CD4-positive, alpha-beta T cell (primary cell): ENCODE data around the gene TRMT61A. TPM values are rescaled to one million over a fixed set of nuclear protein-coding genes. Genes with fewer than 3 reads are reported as not detected.

Experiments
- ATAC-seq: fragments of 200-7000 bp; cut with Tn5 transposase; one replicate; pipeline ENCODE4 v1.10.0; 2022; ENCODE audit warnings: mild to moderate bottlenecking; ENCODE audit not compliant: poor library complexity
- CTCF ChIA-PET: fragments of 350-600 bp; sonication (Branson Sonifier 250); formaldehyde crosslinking; loops from one replicate; lab custom pipeline; 2021; ENCODE audit warnings: antibody characterized with exemption, inconsistent platforms; lab: Charles Lee
- POLR2A ChIA-PET: fragments of 350-600 bp; sonication (Branson Sonifier 250); formaldehyde crosslinking; loops from one replicate; lab custom pipeline; 2021; ENCODE audit warnings: antibody characterized with exemption, inconsistent platforms; lab: Charles Lee
- DNase-seq, 14 experiments: peaks; one replicate each; pipeline ENCODE4 v3.0.0-alpha.2; 2013 to 2020; ENCODE audit warnings: mixed read lengths in 2 of 14
- H3K27ac ChIP-seq, 2 donors: one replicate each; pipeline versions ENCODE4 v1.5.1 to v1.7.0; 2013; ENCODE audit warnings: low read length in 2 of 2, low read depth in 1 of 2, mild to moderate bottlenecking in 1 of 2
- H3K27me3 ChIP-seq, 2 experiments: 1 replicate in 1 of 2; 2 replicates in 1 of 2; pipeline versions ENCODE4 v1.6.1 to v1.7.0; 2013; ENCODE audit warnings: low read length in 2 of 2, control low read depth in 1 of 2, mild to moderate bottlenecking in 1 of 2, moderate library complexity in 1 of 2; ENCODE audit not compliant: insufficient read depth in 2 of 2, control insufficient read depth in 1 of 2
- H3K36me3 ChIP-seq: one replicate; pipeline ENCODE4 v1.6.1; 2013; ENCODE audit warnings: low read length, control low read depth; ENCODE audit not compliant: insufficient read depth
- H3K4me1 ChIP-seq: one replicate; pipeline ENCODE4 v1.6.1; 2013; ENCODE audit warnings: low read length, control low read depth; ENCODE audit not compliant: insufficient read depth
- H3K4me3 ChIP-seq: one replicate; pipeline ENCODE4 v1.5.1; 2013; ENCODE audit warnings: mild to moderate bottlenecking, low read length, moderate library complexity
- H3K9me3 ChIP-seq, 2 experiments: 1 replicate in 1 of 2; 2 replicates in 1 of 2; pipeline versions ENCODE4 v1.6.1 to v1.7.0; 2013; ENCODE audit warnings: low read length in 2 of 2, mild to moderate bottlenecking in 2 of 2, control low read depth in 1 of 2, moderate library complexity in 1 of 2; ENCODE audit not compliant: control insufficient read depth in 1 of 2, insufficient read depth in 1 of 2
- H3K27ac Mint-ChIP-seq: one replicate; pipeline ENCODE4 v1.8.0; 2020; ENCODE audit warnings: mixed read lengths
- H3K27me3 Mint-ChIP-seq: one replicate; pipeline ENCODE4 v1.8.0; 2021; ENCODE audit warnings: mixed read lengths
- H3K36me3 Mint-ChIP-seq: one replicate; pipeline ENCODE4 v1.8.0; 2021; ENCODE audit warnings: low read depth, mixed read lengths
- H3K4me1 Mint-ChIP-seq: one replicate; pipeline ENCODE4 v1.8.0; 2021; ENCODE audit warnings: low read depth, mixed read lengths
- H3K4me3 Mint-ChIP-seq: one replicate; pipeline ENCODE4 v1.8.0; 2020; ENCODE audit warnings: mild to moderate bottlenecking, mixed read lengths
- H3K9me3 Mint-ChIP-seq: one replicate; pipeline ENCODE4 v1.8.0; 2020; ENCODE audit warnings: mixed read lengths
- CTCF ChIP-seq: fragments of 200-600 bp; IDR thresholded peaks from one replicate; pipeline ENCODE4 v1.8.0; 2022; ENCODE audit warnings: antibody characterized with exemption, mild to moderate bottlenecking
- intact Hi-C, 2 experiments: fragments of 100-400 bp; cut with DNase I in 1 of 2; cut with micrococcal nuclease in 1 of 2; formaldehyde crosslinking; loops; one replicate each; pipeline versions ENCODE4 v1.15.1 to v1.9.0; 2023 to 2025; cut with DNase I, micrococcal nuclease
- total RNA-seq, 174 experiments: library from RNA in 2 of 174; stranded (reverse) in 2 of 174; gene quantifications; one replicate each; pipeline ENCODE4 v1.2.3 and lab custom pipeline; 2021 to 2026

TRMT61A gene
- total RNA-seq, 2 experiments from 2014 or later = 9.2 to 9.8 TPM

DNA sequence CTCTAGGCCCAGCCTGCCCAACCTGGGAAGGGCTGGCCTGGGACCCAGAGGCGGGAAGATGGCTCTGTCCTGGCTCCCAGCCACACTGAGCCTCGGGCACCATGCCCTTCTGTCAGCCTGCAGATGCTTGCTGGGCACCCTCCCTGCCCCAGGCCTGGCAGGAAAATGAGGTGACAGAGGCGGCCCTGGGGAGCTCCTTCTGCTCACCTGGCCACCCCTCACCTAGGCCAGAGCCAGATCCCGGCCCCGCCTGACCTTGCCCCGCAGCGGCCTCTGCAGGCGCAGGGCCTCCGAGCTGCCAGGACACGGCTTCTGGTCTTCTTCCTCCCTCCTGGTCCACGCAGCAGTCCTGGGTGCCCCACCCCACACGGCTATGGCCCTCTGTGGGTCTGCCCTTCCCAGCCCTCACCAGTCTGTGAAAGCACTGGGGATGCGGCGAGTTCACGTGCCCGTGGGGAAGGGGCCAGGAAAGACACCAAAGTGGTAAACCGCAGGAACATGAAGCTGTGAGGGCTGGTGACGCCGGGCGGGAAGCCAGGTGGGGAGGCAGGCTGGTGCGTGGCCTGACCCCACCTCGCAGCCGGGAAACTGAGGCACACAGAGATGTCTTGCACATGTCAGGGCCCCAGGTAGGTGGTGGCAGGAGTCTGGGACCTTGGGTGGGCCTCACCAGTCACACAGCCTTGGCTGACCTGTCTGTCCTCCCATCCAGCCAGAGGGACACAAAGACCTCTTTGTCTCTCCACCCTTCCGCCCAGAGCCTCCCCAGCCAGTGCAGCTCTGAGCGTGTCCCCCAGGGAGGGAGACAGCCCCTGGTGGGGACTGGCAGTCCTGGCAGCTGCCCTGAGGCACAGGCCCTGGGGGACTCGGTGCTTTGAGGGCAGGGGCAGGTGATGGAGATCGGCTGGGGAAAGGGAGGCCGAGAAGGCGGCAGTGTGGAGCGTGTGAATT is 20.6 kb downstream of the TRMT61A start:
- Histone ChIP-seq H3K36me3 (peaks cover under 1% of the 10 kb centered on the region), H3K27me3 (no peaks in the 10 kb centered on the region), H3K9me3 (no peaks in the 10 kb centered on the region), H3K4me1 (peaks cover 8% of the 10 kb centered on the region), H3K4me3 (no peak overlapping the region), H3K27ac (no peak overlapping the region)
- H3K36me3 Mint-ChIP-seq = peaks cover 5% of the 10 kb centered on the region
- intact Hi-C loops = loop anchor here in 1 of 2 experiments (5.0 kb wide), 1 partner anchor 442 kb away; no protein-coding TSS in a partner anchor
- no peak for DNase-seq
- ChIA-PET CTCF (interaction anchor here (1.3 kb wide), 1 partner anchor 49 kb away, joined by 3 read pairs; no protein-coding TSS in a partner anchor), POLR2A (no interaction called here)
- TF ChIP-seq CTCF = no peak
- no peak overlapping the region for H3K27ac Mint-ChIP-seq
- no peaks in the 10 kb centered on the region for H3K27me3 Mint-ChIP-seq
- H3K4me3 Mint-ChIP-seq = no peak overlapping the region
- peaks cover under 1% of the 10 kb centered on the region for H3K4me1 Mint-ChIP-seq
- no peak for ATAC-seq
- no peaks in the 10 kb centered on the region for H3K9me3 Mint-ChIP-seq

DNA sequence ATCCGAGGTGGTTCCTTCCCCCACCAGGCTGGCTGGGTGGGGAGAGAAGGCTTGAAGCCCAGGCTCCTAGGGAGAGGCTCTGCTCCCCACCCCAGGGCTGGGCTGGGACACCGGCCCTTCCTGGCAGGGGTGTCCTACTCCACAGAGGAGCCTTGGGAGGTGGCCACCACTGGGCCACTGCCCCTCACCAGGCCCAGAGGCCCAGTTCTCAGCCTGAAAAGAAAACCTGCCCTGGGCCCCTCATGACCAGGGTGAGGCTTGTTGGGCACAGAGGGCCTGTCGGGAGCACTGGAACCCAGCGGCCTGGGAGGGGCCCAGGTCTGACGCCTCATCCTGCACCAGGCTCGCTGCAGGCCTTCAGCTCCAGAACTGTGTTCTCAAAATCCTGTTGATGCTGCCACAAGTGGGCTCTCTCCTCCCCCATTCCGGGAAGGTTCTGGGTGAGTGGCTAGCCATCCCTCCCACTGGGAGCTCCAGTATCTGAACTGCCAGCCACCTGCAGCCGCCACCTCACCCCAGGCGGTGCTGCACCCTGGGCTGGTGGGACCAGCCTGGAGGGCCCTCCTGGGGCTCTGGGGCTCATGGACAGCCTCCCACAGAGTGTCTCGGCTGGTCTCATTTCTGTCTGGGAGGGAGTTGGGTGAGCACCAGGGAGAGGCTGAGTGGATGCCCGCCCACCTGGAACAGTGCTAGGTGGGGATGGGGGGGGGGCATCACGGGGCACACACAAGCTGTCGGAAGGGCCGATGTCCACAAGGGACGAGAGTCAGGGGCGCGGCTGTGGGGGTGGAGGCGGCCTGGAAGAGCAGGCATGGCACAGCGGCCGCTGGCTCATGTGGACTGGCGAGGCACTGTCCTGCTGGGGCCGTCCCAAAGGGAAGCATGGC is 21.7 kb downstream of the TRMT61A start:
- Mint-ChIP-seq H3K9me3 (no peaks in the 10 kb centered on the region), H3K36me3 (peaks cover 9% of the 10 kb centered on the region), H3K27me3 (no peaks in the 10 kb centered on the region), H3K4me3 (no peak overlapping the region), H3K27ac (no peak overlapping the region), H3K4me1 (peaks cover 6% of the 10 kb centered on the region)
- Histone ChIP-seq H3K27ac (no peak overlapping the region), H3K4me1 (peaks cover 8% of the 10 kb centered on the region), H3K4me3 (no peak overlapping the region), H3K27me3 (no peaks in the 10 kb centered on the region), H3K9me3 (no peaks in the 10 kb centered on the region), H3K36me3 (peaks cover 6% of the 10 kb centered on the region)
- CTCF ChIA-PET = interaction anchor here (1.3 kb wide), 1 partner anchor 51 kb away, joined by 3 read pairs; no protein-coding TSS in a partner anchor
- TF ChIP-seq CTCF = no peak
- DNase-seq = no peak
- intact Hi-C loops = no loop called here
- POLR2A ChIA-PET = no interaction called here
- ATAC-seq = no peak

DNA sequence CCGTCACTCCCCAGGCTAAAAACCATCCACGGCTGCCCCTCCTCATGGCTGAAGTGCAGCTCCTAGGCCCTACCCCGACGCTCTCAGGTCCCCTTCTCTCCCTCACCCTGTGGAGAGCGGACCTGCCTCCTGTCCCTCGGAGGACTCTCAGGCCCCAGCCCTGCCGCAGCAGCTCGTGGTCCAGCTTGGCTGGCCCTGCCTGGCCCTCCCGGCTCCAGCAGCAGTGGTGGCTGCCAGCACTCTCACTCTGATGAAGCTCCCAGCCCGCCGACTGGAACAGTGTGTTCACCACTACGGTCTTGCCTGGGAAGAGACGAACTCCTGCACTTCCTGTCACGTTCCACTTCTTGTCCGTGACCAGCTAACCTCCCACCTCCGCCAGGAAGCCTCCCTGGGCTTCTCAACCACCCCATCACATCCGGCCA is 22.4 kb downstream of the TRMT61A start:
- TF ChIP-seq CTCF = no peak
- Mint-ChIP-seq H3K4me1 (peaks cover 6% of the 10 kb centered on the region), H3K27me3 (no peaks in the 10 kb centered on the region), H3K9me3 (no peaks in the 10 kb centered on the region), H3K27ac (no peak overlapping the region), H3K4me3 (no peak overlapping the region), H3K36me3 (peaks cover 9% of the 10 kb centered on the region)
- CTCF ChIA-PET = interaction anchor here (1.4 kb wide), 1 partner anchor 33 kb away, joined by 3 read pairs; no protein-coding TSS in a partner anchor
- H3K4me1 ChIP-seq = peaks cover 8% of the 10 kb centered on the region
- no peaks in the 10 kb centered on the region for H3K9me3 ChIP-seq
- intact Hi-C loops = no loop called here
- no peaks in the 10 kb centered on the region for H3K27me3 ChIP-seq
- H3K36me3 ChIP-seq = peaks cover 7% of the 10 kb centered on the region
- ATAC-seq = no peak
- H3K27ac ChIP-seq = no peak overlapping the region
- DNase-seq = no peak
- no peak overlapping the region for H3K4me3 ChIP-seq
- POLR2A ChIA-PET = no interaction called here
